GM19468 (cell line): ENCODE measurements around the gene GTF2H2C.
"Not testable (repeated sequence)": the region's sequence is repeated elsewhere in the genome, so short reads cannot be mapped to it uniquely, and the experiment has no call there.

ENCODE experiments used
- ATAC-seq: cut with Tn5 transposase; IDR thresholded peaks from one replicate; pipeline ENCODE4 v1.9.1; 2021; ENCODE audit warnings: mild to moderate bottlenecking, moderate library complexity, moderate number of reproducible peaks; ENCODE audit not compliant: unreplicated experiment; ENCODE audit errors: extremely low read depth

GTF2H2C gene

DNA sequence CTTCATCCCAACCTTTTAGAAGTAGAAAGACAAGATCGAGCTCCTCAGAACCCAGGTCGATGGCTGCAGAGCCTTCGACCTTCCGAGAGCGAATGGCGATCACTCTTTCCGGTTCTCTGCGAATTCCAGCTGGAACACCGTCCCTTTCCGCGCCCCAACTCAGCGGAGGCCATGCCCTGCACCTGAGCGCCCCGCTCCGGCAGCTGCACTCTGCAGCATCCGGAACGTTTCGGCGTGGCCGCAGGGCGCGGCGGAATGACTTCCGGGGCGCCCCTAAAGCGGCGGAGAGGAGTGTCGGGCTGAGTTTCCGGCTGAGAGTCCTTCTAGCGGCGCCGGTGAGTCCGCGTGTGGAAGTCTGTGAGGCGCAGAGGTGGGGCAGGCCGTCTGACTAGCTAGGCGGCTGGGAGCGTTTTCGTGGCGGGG lies at the start of gene GTF2H2C:
TSS of gene GTF2H2C (plus strand) at position 284 of the 423 bp plus-strand sequence. CDS start 4,942 bp downstream, outside the sequence.
- ATAC-seq = peak; percentile 95

DNA sequence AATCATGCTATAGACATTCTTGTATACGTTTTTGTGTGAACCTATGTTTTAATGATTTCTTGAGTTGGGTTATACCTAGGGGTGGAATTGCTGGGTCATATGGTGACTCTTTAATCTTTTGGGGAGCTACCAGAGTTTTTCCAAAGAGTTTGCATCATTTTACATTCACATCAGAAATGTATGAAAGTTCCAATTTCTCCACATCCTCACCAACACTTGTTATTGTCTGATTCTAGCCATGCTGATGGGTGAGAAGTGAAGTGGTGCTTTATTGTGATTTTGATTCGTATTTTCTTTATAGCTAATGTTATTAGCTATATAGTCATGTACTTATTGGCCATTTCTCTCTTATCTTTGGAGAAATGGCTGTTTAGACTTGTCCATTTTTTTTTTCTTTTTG lies 49.3 kb upstream of the GTF2H2C start:
- ATAC-seq = no peak

DNA sequence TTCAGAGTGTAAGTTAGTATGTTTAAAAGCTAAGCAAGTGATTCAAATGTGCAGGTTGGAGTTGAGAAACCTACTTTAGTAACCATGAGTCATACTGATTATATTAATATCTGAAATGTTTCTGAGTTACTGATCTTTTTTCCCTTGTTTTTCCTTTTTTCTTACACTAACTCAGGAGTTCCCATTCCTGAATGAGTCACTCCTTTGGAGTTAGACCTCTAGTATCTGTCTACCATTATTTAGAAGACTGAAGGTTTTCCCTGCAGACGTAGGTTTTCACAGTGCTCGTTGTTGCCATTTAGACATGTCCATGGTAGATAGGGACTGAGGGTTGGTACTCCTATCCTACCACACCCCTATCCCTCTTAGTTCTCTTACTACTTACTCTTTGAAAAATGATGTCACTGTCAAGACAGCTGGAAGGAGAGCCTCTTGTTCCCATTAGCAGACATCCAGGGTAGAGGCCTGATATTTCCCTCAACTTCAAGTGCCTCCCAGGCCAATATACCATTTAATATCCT lies 47.2 kb upstream of the GTF2H2C start:
- ATAC-seq = no peak

DNA sequence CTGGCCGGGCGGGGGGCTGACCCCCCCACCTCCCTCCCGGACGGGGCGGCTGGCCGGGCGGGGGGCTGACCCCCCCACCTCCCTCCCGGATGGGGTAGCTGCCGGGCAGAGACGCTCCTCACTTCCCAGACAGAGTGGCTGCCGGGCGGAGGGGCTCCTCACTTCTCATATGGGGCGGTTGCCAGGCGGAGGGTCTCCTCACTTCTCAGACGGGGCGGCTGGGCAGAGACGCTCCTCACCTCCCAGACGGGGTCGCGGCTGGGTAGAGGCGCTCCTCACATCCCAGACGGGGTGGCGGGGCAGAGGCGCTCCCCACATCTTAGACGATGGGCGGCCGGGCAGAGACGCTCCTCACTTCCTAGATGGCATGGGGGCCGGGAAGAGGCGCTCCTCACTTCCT lies 44.4 kb upstream of the GTF2H2C start:
- ATAC-seq = not testable (repeated sequence)

DNA sequence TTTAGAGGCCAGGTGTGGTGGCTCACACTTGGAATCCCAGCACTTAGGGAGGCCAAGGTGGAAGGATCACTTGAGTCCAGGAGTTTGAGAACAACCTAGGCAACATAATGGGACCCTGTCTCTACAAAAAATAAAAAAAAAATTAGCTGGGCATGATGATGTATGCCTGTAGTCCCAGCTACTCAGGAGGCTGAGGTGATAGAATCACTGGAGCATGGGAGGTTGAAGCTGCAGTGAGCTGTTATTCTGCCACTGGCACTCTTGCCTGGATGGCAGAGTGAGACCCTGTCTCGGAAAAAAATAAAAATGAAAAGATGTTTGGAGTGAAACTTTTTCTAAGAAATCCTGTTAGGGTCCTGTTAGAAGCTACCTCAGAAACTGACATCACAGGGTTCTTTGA lies 43.2 kb upstream of the GTF2H2C start:
- no peak for ATAC-seq

DNA sequence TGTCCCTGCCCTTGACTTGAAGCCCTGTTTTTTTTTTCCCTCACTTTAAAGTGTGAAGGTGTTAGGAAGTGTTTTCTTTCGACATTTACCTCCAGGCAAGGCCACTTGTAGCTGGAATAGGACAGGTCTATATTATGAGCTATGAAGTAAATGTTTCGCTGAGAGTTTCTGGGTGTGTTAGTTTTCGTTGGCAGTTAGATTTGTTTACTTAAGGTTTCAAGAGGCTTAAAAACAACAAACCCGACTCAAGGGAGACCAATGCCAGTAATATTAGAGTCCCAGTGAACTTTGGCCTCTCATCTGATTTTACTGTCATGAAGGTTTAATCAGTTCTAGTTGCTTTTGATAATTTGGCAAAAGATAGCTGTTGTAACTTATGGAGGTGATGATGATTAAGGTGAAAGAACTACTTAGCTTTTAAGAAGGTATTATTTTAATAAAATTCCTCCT lies 42.2 kb upstream of the GTF2H2C start:
- no peak for ATAC-seq

DNA sequence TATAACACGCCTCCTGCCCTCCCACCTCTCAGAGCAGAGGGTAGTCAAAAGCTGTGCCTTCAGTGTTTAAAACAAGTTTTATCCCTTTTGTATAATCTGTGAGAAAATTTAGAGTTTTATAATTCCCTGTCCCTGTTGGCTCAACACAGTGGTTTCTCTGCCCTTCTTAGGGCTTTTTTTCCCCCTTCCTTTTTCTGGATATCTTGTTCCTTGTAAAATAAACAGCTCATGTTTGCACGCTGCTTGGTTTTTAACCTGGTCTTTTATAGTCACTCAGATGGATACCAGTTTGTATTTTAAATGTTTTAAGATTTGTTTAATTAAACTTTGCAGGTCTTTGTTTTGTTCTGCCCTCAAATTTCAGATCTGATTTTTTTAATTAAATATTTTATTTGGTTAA lies 40.7 kb upstream of the GTF2H2C start:
- no peak for ATAC-seq

DNA sequence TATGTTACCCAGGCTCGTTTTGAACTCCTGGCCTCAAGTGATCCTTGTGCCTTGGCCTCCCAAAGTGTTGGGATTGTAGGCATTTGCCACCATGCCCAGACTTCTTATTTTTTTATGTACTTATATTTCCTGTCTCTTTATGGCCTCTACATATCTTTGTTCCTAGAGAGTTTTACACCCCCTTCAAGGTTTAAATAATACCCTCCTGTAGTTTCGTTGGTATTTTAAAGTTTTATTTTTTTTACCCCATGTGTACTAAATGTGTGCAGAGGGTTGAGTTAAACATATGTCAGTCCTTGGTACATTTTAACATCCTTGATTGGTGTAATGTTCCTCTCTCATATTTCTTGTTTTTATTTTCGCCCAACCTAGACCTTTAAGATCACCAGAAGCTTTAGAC lies 38.0 kb upstream of the GTF2H2C start:
- ATAC-seq = no peak

DNA sequence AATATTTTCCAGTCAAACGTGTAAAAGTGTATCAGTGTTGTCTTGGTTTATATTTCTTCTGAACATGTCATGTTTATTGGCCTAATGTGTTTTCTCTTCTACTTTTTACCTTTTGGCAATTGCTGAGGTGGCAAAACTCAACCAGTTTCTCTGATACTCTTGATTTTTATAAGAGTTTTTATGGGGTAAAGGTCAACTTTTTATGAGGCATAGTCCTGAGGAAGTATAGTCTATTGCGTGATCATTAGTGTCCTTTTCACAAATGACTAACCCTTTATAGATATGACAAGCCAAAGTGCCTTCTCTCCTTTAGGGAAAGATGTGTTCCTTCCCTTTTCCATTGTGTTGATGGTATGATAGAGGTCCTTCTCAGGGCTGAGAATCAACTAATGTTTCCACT lies 34.5 kb upstream of the GTF2H2C start:
- no peak for ATAC-seq

DNA sequence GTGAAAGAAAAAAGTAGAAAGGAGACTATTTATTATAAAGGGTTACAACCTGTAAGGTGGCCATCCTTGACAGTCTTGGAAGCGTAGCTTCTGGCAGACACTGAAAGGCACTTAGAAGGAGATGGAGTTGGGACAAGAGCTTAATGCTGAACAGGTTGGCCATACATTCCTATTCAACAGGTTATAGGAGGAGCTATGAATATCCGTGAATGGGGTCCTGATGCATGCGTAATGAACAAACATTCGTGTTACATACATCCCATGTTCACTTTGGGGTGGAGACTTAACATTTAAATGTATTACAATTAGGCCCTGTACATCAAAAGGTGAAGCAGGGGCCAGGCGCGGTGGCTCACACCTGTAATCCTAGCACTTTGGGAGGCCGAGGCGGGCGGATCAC lies 33.3 kb upstream of the GTF2H2C start:
- ATAC-seq = no peak

DNA sequence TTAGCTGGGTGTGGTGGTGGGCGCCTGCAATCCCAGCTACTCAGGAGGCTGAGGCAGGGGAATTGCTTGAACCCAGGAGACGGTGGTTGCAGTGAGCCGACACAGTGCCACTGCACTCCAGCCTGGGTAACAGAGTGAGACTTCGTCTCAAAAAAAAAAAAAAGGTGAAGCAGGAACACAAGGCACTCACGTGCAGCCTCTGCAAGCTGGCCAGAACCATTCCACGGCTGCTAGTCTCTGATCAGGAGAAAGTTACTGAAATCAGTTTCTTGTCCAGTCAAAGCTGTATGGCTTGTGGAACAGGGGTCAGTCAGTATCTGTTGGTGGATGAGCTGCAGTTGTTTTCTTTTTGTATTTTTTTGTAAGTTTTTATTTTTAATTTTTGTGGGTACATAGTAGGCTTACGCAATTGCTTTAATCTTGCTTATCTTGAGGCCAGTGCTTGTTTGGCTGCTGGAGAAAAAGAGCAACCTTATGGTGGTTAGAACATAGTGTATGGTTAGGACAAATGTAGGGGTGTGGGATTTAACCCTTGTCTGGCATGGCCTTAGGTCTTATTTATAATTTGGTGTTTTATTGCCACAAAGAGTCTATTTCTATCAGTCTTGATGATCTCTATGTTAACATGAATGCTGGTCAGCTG lies 32.7 kb upstream of the GTF2H2C start:
- ATAC-seq = no peak

DNA sequence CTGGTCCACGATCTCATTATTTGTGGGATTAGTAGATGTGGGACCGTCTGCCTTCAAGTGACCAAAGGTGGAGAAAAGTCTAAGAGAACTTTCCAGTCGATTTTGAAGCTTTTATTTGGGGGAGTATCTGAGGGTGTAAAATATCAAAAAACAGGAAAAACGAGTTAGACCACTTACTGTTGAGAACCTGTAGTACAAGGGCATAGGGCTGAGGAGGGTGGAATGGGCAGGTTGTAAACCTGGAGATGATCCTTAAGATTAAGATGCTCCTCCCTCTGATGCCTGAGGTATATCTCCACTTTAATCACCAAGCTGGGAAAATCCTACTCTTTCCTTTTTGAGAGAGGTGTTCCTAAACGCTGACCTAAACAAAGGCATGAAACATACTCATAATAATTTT lies 32.0 kb upstream of the GTF2H2C start:
- no peak for ATAC-seq

DNA sequence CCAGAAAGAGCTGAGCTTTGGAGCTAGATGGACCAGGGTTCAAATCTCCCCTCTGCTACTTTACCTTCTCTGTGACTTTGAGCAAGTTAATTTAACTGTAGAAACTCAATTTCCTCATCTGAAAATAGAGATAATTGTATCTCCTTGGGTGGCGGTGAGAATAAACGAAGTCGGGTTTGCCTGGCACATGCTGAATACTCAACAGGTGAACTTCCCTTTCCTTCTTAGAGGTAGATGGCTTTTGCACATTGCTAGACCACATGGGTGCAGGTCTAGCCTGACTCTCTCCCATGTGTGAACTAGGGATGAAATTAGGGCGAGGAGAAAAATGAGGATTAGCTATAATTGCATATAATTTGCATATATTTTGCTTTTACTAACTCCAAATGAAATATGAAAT lies 31.4 kb upstream of the GTF2H2C start:
- no peak for ATAC-seq

DNA sequence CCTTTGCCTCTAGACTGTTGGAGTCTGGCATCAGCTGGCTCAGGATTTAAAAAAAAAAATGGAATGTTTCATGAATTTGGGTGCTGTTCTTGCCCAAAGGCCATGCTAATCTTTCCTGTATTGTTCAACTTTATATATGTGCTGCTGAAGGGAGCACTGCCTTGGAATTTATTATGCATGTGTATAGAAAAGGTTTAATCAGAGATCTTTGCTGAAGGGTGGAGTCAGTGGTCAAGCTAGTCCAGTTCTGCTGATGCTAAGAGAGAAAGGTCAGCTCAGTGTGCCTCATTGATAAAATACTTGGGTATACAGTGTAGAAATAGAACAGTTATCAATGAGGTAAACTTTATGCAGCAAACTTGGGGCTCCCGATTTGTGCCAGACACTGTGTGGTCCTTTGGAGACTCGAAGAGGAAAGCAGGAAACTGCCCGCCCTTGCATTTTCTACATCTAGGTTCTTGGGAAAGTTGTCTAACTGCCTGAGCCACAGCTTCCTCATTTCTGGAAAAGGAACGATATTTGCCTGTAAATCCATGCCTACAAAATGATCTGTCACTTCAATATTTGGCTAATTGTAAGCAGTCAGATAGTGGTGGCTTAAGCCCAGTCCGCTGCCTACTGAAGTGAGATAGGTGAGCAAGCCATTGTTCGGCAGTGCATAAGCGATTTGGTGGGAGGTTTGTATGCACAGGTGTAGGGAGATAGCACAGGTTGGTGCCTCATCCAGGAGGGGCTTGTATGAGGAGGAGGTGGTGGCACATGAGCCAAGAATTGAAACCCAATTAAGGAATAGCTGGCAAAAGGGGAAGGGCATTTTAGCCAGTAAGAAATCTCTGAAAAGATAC lies 29.2 kb upstream of the GTF2H2C start:
- no peak for ATAC-seq

DNA sequence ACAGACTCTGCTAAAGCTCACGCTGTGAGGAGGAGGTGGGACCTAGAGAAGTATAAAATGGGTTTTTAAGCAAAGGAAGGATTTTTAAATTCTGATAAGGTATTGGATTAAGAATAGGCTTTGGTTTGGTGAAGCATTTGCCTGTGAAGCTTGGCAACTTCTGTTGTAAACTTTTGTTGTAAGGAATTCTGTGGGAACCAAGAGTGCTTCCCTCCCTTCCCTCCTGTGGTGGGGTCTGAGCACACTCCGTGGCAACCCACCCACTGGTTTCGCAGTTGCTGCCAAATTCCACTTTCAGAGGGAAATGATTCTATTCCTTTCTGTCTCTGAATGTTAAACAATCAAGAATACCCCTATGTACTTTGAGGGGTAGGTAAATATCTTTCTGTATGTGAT lies 28.6 kb upstream of the GTF2H2C start:
- no peak for ATAC-seq

DNA sequence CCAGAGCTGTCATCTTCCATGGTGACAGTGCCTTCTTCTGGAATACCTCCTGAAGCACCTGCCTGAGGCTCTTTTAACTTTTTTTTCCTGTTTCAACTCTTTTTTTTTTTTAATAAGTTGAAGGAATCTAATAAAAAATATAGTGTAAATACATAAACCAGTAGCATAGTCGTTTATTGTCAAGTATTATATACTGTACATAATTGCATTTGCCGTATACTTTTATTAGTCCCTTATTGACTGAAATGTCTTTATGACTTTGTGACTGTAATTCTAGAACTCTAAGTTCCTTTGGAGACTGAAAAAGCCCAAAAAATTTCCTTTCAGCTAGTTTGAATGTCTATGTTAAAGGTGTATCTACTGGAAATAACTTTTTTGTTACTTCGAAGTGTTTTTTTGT lies 22.1 kb upstream of the GTF2H2C start:
- ATAC-seq = not testable (repeated sequence)

DNA sequence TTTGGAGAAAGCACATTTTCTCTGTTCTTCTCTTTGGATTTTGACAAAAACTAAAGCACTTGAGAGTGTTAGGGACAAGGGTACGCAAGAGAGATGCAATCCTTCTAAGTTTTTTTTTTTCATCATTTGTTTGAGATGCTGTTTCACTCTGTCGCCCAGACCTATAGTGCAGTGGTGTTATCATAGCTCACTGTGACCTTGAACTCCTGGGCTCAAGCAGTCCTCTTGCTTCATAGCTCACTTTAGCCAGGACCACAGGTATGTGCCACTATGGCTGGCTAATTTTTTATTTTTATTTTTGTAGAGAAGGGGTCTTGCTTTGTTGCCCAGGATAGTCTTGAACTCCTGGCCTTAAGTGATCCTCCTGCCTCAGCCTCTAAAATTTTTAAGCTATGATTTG lies 21.3 kb upstream of the GTF2H2C start:
- not testable (repeated sequence) for ATAC-seq

DNA sequence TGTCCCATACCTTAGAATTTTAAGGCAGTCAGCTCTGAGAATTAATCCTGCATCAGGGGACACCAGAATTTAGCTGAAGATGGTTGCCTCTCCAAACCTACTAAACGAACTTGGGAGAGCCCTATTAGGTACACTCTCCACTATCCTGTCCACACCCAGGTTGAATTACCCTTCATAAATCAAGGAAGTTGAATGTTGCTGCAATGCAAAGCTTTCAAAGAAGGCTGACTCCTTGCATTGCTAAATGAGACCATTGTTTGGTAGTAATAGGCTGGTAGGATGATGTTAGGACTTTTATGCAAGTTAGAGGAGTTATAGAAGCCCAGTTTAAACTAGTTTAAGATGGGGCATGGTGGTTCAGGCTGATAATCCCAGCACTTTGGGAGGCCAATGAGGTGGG lies 18.6 kb upstream of the GTF2H2C start:
- not testable (repeated sequence) for ATAC-seq

DNA sequence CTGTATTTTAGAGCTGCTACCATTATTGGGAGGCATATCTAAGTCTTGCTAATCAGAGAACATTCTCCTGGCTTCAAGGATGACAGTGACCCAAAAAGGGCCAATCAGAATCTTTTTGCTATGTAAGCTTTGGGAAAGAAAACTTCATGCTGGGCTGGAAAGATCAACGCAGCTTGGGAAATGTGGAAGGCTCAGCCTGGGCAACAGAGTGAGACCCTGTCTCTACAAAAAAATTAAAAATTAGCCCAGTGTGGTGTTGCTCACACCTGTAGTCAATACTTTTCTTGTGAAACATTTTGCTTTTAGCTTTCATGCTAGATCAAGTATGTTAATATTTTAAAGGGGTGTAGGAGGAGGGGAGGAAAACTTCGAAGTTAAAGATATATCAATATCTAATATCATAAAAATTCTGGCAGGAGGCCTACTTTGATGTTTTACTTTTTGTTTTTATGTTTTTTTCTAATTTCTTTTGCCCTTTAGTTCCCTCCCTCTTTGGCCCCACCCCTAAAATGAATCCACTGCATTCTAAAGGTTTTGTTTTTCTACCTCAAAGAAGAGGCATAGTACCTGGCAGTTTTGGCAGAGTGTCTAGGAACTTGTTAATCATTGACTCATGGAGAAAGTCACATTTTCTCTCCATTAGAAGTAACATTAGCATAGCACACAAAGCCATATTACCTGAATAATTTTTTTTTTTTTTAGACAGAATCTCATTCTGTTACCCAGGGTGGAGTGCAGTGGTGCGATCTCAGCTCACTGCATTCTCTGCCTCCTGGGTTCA lies 17.0 kb upstream of the GTF2H2C start:
- not testable (repeated sequence) for ATAC-seq

DNA sequence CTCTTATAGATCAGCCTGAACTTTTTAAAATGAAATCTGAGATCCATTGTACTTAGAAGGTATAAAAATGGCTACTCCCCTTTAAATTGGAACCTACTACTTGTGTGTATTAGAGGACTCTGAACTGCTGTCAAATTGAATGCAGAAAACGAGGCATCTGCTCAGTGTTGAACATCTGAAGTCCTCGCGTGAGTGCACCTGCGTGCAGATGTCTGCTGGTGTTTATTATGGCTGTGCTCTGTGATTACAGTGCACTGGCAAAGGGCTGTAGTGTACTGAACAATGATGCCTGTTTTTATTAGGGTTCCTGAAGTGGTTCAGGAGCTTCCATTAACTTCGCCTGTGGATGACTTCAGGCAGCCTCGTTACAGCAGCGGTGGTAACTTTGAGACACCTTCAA lies 15.4 kb upstream of the GTF2H2C start:
- ATAC-seq = not testable (repeated sequence)
